H4 (cell line): ENCODE measurements around the gene DHRS9. TPM values are rescaled to one million over a fixed set of nuclear protein-coding genes. Genes with fewer than 3 reads are reported as not detected.
A peak's percentile ranks its signal among the peaks of the same experiment; 100 is the strongest.
"Not testable (repeated sequence)": the region's sequence is repeated elsewhere in the genome, so short reads cannot be mapped to it uniquely, and the experiment has no call there.

Experiments
- DNase-seq: peaks from one replicate; pipeline ENCODE4 v3.0.0-alpha.2; 2015; ENCODE audit warnings: low spot score
- total RNA-seq: library from RNA; depleted of rRNA; stranded (reverse); fragments of >200 nt; shearing (Covaris generic); gene quantifications from 2 replicates; pipeline ENCODE4 v1.2.3, GENCODE V29; 2014

The DHRS9 gene
- total RNA-seq, 1 experiment from 2014 or later, result 0.45 TPM

DNA sequence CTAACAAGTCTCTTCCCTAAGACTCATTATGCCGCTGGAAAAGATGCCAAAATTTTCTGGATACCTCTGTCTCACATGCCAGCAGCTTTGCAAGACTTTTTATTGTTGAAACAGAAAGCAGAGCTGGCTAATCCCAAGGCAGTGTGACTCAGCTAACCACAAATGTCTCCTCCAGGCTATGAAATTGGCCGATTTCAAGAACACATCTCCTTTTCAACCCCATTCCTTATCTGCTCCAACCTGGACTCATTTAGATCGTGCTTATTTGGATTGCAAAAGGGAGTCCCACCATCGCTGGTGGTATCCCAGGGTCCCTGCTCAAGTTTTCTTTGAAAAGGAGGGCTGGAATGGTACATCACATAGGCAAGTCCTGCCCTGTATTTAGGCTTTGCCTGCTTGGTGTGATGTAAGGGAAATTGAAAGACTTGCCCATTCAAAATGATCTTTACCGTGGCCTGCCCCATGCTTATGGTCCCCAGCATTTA lies 26.3 kb downstream of the DHRS9 start:
- DNase-seq, result peak; percentile 90

DNA sequence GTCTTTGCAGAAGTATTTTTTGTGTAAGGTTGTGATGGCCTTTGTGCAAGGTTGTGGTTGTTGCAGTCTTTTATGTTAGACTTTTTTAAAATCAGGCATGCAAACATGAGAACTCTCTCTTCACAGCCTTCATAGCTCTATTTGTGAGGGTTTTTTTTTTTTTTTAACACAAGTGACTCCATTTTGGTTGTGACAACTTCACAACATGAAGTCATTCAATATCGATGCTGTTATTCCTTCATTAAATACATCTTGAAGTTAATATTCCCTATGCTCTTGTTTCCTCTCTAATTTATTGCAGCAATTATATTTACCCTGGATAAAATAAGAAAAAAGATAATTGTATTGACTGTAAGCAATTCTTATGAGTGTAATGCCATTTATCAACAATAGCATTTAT lies 35.5 kb downstream of the DHRS9 start:
- DNase-seq, result no peak

DNA sequence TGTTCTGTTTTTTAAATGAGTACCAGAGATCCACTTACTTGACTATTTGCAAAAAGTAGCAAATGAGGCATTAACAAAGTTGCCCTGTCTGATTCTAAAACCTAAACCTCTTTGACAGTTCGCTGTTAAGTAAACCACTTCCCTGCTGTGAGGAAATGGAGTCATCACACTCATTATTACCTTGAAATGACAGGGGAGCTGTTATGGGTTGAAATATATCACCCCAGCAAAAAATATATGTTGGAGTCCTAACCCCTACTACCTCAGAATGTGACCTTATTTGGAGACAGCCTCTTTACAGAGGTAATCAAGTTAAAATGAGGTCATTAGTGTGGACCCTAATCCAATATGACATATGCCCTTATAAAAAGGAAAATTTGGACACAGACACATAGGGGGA lies 36.1 kb downstream of the DHRS9 start:
- no peak for DNase-seq

DNA sequence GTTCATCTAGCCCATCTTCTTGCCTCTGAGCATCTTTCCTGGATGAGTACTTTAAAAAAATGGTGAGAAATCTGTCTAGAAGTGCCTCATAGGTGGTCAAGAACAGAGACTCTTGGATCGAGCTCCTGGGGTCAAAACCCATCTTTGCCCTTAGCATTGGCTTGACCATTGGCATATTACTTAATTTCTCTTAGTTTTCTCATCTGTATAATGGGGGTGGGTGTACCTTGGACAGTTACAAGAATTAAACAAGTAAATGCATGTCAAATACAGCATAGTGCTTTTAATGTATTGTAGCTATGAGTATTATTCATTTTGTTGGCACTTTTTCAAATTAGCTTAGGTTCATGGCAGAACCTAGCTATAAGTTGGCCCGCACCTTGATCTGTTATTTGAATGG lies 36.8 kb downstream of the DHRS9 start:
- no peak for DNase-seq

DNA sequence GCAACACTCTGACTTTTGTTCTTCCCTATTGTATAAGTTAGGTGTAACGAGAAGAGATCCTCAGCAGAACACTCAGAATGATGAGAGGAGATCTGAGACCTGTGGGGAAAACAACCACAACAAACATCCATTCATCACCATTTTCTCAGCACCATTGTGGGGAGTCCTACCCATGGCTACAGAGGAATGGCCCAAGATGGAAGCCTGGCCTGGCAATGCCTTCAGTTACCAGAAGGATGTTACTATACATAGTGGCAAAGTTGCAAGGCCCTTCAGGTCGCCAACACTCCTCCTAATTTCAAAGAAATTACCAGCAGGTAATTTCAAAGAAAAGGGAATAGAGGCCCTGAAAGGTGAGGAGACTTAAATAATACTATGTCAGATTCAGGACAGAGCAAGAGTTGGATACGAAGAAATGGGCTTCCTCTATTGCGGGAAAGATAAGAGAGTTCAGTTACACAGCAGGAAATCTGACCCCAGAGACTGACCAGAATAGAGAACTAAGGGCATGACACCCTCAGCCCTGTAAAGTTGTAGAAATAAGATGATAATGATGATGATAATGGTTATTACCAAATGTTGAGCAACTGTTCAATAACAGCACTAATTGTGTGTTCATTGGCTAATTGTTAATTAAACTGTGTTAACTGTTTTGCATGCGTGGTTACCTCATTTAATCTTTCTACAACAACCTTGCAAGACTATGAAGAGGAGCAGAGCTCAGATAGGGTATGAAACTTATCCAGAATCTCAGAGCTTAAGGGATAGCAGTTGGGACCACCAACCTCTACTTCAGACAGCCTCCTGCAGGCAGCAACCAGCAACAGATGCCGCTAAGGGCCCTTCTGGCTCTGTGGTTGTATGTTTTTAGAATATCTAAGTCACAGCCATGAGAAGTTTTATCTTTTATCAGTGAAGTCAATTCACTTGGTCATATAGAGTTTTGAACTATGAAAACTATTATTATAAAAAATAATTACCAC lies 37.5 kb downstream of the DHRS9 start:
- DNase-seq, result no peak

DNA sequence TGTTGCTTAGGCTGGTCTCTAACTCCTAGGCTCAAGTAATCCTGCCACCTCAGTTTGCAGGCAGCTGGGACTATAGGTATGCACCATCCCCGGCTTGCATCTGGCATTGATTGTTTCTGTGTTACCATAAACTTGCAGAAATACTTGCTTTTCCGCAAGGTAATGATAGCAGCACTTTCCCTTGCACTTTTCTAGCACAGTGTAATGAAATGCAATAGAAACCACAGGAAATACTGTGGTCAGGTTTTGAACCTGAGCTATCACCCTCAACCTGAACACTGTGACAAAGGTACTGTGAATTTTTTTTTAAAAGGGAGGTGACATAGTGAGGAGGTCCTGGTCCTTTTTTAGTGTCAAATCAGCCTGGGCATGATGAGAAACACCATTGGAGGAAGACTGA lies 38.3 kb downstream of the DHRS9 start:
- no peak for DNase-seq

DNA sequence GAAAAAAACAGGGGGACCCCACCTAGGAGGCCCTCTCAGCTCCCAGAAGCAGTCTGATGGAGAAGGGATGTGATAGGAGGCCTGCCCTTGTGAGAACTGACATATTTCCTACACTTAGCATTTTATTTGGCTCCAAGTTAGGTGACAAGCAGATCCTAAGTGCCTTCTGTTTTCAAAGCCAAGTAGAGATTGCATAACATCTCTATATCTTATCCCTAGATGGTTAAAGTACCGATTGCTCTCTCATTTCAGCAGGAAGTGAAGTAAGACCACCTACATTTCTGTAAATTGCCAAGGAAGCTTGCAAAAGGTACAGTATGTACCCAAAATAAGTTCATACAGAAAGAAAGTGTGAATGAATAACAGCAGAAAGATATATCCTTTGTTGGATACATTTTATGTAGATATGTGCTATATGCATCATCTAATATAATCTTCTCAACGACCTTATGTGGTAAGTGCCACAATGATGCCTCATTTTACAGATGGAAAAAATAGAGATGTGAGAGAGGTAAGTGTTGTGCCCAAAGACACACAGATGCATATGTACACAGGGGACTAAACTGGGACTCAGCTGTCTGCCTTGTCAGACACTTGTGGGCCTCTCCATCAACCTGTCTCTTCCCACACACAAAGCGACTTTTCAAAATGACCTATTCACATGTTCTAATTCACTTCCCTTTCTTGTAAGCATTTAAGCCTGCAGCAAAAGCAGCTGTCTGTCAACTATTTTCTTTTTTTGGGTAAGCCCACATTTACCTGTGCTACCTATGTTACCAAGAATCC lies 38.9 kb downstream of the DHRS9 start:
- no peak for DNase-seq

DNA sequence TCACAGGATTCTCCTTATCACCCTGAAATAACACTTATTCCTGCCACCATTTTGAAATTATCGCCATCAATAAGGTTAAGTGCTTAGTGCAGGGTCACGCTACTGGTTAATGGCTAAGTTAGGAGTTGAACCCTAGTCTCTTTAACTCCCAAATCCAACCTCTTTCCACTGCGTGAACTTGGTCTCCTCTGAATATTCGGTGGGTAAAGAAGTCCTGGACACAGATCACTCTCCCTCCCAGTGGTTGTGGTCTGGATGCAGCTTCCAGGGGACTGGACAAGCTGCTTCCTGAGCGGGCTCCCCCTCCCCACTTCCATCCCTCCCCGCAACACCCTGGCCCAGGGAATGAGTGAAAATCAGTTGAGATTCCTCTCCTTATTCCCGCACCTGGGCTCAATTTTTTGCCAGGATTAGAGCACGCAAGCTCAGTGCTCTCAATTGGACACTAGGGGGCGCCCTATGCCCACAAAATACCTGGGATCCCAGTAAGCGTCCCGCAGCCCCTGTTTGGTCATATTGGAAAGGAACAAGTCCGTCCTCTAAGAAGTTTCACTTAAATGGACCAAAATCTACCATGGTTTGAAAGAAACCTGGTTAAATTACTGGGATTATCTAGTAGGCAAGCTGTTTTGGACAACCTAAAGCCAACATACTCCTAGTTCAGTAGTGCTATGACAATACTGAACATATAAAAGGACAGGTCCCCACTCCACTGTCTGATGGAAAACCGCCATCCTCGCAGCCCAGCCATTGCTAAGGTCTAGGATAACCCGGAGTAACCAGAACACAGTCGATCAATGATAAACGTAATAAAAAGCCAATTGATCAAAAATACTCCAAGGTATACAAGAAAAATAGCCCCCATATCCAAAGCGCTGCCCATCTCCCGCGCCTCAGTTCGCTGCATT lies 40.4 kb downstream of the DHRS9 start:
- DNase-seq, result peak; percentile 70

DNA sequence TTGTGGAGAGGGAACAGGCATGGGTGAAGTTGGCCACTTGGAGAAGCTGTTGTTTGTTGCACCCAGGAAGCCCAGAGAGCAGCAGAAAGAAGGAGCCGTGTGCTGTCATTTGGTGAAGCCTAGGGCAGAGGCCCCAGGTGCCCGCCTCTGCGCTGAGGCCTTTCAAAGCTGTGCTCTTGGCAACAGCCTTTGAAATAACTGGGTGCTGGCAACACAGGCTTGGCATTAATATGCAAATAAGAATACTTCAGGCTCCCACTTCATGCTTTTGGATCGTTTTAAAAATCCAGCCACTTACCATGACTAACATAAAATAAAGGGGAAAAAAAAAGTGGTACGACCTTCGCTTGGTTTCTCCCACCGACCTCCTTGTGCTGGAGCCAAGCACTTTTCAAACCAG lies 41.1 kb downstream of the DHRS9 start:
- no peak for DNase-seq

DNA sequence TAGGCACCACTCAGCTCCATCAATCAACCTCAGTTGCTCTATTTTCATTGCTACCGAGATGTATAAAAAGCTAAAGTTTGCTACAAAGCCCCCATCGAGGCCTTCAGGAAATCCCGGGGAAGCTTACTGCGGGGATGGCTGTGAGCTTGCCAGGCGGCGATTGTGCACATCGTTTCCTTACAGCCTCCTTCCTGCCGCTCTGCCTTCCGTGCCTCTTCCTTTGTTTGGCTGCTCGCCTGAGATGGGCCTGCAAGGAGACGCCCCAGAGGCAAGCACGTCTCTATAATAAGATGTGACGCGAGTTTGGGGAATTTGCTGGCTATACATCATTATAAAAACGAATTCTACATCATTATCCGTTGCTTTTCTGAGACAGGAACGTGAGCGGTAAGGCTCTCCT lies 41.6 kb downstream of the DHRS9 start:
- no peak for DNase-seq

DNA sequence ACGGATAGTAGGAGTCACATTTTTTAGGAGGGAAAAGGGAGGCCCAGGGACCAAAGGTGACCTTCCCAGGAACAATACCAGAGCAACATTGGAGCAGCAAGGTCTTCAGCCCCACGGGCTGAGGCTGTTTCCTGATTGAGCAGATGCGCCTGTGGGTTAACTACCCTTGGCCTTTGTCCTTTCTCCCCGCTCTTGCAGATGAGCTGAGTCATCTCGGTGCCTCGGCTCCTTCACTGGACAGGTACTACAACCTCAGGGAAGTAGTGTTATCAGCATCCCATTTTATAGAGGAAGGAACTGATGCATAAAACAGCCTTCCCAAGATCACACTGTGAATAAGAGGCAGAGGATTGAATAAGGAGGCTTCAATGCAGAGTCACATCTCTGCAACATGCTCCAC lies 43.5 kb downstream of the DHRS9 start:
- DNase-seq, result no peak

DNA sequence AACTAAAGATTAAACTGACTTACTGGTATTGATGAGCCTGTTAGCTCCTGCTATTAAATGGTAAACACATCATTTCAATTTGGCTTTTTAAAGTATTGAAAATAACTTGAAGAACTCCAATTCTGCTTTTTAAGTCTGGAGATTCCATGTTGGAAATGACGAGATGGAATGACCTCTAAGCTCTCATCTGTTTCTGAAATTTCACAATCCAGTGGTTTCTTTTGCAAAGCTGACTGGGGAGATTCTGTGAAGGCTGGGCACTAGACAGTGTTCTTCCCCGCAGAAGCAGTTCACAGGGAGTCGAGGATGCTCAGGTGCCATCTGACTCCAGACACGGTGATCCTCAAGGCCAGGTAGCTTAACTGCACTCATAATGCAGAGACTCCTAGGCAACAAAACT lies 44.7 kb downstream of the DHRS9 start:
- DNase-seq, result no peak

DNA sequence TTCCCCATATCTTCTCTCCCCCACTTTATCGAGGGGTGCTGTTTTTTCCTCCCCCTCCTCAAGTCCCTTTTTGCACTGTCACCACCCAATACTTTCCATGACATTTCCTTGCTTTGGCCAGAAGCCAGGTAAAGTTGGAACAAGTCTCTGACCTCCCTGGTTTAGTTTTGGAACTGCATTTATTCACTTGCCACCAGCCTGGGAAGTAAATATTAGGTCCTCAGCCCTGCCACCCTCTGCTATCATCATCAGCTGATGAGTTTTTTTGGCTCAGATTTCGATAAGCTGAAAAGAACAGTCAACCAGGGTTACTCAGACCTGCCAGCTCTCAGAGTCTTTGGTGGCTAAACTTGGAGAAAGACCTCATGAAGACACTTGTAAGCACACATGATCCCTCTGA lies 47.0 kb downstream of the DHRS9 start:
- DNase-seq, result no peak

DNA sequence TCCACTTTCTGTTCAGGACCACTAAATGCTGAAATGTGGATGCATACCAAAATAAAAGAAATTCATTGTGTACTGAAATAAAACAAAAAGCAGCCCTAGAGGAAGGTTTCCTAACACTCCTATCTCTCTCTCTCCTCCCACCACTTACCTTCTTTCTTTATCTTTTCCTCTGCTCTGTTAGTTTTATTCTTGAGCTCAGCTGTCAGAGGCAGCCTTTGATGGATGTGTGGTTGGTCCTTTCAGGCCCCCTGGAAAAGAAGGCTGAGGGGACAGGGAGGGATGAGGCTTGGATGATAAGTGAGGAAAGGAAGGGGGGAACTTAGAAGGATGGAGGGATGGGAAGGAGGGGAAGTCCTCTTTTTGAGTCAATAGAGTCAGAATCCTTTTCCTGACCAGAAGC lies 47.6 kb downstream of the DHRS9 start:
- DNase-seq, result no peak

DNA sequence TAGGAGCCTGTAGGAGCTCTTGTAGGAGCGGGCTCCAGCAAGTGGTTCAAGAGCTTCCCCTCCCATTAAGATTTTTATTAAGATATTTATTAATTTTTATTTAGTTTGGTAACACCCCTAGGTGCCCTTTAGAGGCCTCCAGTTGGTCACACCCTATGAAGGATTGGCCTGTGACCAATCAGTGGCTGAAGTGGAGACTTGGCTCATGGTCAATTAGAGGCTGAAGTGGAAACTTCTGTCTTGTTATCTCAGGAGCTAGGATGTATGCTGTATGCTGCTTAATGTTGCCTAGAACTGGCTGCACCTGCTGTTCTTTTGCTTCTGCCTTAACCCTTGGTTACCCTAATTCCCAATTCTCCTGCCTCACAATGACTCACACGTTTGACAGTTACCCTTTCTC lies 48.7 kb downstream of the DHRS9 start:
- no peak for DNase-seq

DNA sequence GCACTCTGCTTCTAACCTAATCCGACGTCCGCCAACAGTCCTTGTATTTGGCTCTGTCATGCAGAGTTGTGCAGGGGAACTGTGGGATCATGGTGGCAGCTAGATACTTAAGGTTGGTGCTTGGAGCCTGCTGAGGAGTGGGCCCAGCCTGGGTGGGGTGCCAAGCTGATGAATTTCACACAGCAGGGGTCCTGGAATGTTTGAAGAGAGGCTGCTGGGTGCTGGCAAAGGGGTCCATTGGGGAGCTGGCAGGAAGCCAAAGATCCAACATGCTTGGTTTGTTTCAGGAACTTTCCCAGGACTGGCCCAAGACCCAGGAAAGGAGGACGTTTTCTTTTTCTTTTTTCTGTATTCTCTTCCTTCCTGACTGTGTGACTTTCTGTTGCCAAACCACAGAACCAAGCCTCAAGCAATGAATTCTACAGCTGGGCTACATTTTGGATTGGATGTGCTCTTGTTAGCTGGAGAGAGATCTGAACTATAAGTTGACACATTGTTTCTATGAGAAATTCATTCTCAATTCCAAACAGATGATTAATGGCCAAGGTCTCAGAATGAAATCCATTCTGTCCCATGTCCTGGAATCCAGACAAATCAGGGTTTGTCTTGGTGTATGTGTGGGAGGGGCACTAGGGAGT lies 49.9 kb downstream of the DHRS9 start:
- DNase-seq, result no peak

DNA sequence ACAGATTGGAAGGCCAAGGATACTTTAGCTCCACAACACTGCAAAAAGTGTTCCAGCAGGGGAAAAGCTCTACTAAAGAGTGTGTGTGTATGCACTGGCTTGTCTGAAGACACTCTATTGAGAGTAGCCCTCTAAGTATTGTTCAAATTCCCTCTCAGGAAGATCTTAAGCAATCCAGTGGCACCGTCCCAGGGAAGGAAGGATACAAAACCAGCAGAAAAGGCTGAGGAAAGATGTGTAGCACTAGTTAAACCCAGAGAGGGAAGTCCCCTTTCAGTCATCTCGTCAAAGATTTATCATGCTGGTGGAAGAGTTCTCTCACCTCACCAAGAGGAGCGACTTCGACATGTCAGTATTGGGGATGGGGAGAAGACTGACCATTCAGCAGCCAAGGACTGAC lies 50.5 kb downstream of the DHRS9 start:
- DNase-seq, result no peak

DNA sequence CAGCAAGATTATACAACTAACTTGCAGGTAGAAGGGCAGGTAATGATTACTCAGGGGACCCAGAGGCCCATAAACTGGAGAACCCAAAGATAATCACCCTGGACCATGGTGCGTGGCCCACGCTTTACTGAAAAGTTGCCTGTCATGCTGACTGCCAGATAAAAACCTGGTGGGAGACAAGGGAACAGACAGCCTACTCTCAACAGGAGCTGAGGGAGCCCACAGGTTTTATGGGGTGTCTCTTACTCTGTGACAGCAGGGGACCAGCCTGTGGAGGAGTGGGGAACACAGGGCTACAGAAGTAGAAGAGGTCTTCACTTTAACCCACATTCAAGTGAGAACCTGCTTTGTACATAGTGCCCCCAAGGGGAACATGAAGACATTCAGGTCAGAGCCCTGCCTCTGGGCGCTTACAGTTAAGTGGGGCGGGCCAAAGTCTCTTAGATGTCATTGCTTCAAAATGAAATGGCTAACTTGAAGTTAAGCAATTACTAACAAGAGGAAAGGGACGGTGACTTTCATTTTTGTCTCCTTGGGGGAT lies 60.4 kb downstream of the DHRS9 start:
- no peak for DNase-seq

DNA sequence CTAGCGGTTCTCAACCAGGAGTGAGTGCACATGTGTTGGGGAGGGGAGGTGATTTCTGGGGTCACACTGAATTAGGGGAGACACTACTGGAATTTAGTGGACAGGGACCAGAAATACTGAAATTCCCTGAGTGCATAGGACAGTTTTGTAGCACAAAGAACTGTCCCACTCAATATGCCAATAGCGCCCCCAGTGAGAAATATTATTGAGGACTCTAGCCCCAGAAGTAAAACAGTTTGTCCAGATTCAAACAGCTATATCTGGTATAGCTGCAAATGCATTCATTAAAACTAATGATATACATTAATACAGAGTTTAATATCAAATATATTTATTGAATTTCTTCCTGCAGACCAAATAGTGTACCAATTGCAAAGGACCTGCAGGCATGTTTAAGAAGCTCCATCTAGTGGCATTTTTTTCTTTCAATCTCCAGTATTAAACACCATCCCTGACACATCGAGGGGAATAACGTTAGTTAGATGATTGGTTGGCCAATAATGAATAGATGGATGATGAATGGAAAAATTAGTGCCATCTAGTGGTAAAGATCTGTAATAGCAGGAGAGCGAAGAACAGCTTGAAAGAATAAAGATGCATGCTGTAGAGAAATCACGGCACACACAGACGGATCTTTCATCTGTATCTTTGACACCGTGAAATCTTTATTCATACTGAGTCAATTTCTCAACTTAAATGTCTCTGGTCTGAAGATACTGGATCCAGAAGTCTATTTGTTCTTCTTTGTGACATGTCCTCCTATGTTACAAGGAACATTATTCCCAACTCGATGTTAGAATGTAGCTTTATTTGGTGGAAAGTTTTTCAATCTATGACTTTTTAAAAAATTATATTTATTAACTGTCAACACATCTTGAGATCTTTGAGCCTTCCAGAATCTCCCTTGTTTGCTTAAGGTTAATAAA lies 62.5 kb downstream of the DHRS9 start:
- peak; percentile 42 for DNase-seq

DNA sequence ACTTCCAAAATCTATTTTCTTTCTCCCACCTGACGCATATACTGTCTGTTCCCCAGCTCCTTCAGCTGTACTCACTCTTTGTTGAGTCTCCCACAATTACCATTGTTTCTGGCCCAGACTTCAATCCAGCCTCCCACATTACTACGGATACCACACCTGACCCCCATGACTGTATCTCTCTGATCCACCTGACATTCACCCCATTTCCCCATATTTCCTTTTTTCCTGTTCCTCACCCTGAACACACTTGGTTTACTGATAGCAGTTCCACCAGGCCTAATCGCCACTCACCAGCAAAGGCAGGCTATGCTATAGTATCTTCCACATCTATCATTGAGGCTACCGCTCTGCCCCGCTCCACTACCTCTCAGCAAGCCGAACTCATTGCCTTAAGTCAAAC lies 64.9 kb downstream of the DHRS9 start:
- not testable (repeated sequence) for DNase-seq
